ENCODE results near the gene SLC27A5.
A peak's percentile ranks its signal among the peaks of the same experiment; 100 is the strongest.
"Not testable (repeated sequence)": the region's sequence is repeated elsewhere in the genome, so short reads cannot be mapped to it uniquely, and the experiment has no call there.

The SLC27A5 gene

GRCh38 chr19:58551123-58551497, 39.3 kb upstream of the SLC27A5 start:
- DNase-seq (ENCODE audit: low read depth in 3 of 3) = no peak

GRCh38 chr19:58550362-58551122, 38.8 kb upstream of the SLC27A5 start:
- DNase-seq (ENCODE audit: low read depth in 3 of 3) = no peak

GRCh38 chr19:58549664-58550361, 38.0 kb upstream of the SLC27A5 start:
- DNase-seq (ENCODE audit: low read depth in 3 of 3) = no peak

GRCh38 chr19:58548859-58549663, 37.3 kb upstream of the SLC27A5 start:
- no peak for DNase-seq (ENCODE audit: low read depth in 3 of 3)

GRCh38 chr19:58547323-58548312, 35.8 kb upstream of the SLC27A5 start:
- no peak for DNase-seq (ENCODE audit: low read depth in 3 of 3)

- DNase-seq (ENCODE audit: low read depth in 3 of 3) = no peak
Observed at GRCh38 chr19:58546019-58546530, 34.3 kb upstream of the SLC27A5 start.

- DNase-seq (ENCODE audit: low read depth in 3 of 3) = no peak
Observed at GRCh38 chr19:58545286-58546018, 33.7 kb upstream of the SLC27A5 start.

- peak in 2 of 3 donors; percentile 49 to 50 for DNase-seq (ENCODE audit: low read depth in 3 of 3)
Observed at GRCh38 chr19:58544591-58545285, 32.9 kb upstream of the SLC27A5 start.

- peak; percentile 99 to 100 (median 100) for DNase-seq (ENCODE audit: low read depth in 3 of 3)
Observed at GRCh38 chr19:58543826-58544590, 32.2 kb upstream of the SLC27A5 start, which contains the start of gene TRIM28. Gene TRIM28, plus strand, starts transcription at chr19:58544064. Its CDS starts 694 bp downstream, at chr19:58544758.

GRCh38 chr19:58542641-58543372, 31.0 kb upstream of the SLC27A5 start:
- DNase-seq (ENCODE audit: low read depth in 3 of 3) = not testable (repeated sequence)

GRCh38 chr19:58539169-58539559, 27.4 kb upstream of the SLC27A5 start:
- DNase-seq (ENCODE audit: low read depth in 3 of 3) = not testable (repeated sequence)

- peak in 1 of 3 donors; percentile 43 for DNase-seq (ENCODE audit: low read depth in 3 of 3)
Observed at GRCh38 chr19:58538257-58539168, 26.7 kb upstream of the SLC27A5 start.

GRCh38 chr19:58536852-58537798, 25.3 kb upstream of the SLC27A5 start:
- DNase-seq (ENCODE audit: low read depth in 3 of 3) = no peak

- no peak for DNase-seq (ENCODE audit: low read depth in 3 of 3)
Observed at GRCh38 chr19:58535857-58536256, 24.1 kb upstream of the SLC27A5 start.

GRCh38 chr19:58531034-58531840, 19.4 kb upstream of the SLC27A5 start:
- no peak for DNase-seq (ENCODE audit: low read depth in 3 of 3)
